Activated T-cell treated with anti-CD3 and anti-CD28 coated beads for 1 hour (primary cell): Measurements from ENCODE around the gene NCAM2.
A peak's percentile ranks its signal among the peaks of the same experiment; 100 is the strongest.

Source experiments
- DNase-seq: peaks from one replicate; pipeline ENCODE4 v3.0.0-alpha.2; 2020; ENCODE audit warnings: low read depth

NCAM2 gene

DNA sequence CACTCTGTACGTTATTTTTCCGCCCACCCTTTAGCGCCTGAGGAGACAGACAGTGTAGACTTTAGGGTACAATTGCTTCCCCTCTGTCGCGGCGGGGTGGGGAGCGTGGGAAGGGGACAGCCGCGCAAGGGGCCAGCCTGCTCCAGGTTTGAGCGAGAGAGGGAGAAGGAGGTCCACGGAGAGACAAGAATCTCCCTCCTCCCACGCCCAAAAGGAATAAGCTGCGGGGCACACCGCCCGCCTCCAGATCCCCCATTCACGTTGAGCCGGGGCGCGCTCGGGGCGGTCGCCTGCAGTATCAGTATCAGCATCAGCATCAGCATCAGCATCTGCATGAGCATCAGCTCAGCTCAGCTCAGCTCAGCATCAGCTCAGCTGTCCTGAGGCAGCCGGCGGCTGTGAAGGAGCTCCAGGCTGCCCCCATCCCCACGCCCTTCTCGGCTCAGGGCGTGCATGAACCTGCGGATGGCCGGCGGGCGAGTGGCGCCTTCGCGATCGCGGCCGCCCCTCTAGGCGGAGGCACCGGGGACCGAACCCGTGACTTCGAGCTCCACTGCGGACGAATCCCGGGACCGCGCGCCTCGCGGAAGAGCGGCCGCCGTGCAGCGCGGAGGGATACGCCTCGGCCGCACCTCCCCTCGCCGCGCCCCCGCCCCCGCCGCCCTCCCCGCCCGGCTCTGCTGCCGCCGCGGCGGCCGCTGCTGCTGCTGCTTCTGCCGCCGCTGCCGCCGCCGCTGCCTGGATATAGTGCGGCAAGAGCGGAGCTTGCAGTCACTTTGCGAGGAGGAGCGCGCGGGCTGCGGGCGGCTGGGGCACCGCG lies at the start of gene NCAM2:
NCAM2 (plus strand) TSS at position 774 of the 820 bp plus-strand sequence.
- DNase-seq: peak; percentile 37

- DNase-seq: no peak
Observed at GRCh38 chr21:20949884-20950283, 48.3 kb upstream of the NCAM2 start.

GRCh38 chr21:20965816-20966215 lies 32.4 kb upstream of the NCAM2 start:
- no peak for DNase-seq

- DNase-seq: no peak
Observed at GRCh38 chr21:20968391-20968790, 29.8 kb upstream of the NCAM2 start.

GRCh38 chr21:20970691-20971090 lies 27.5 kb upstream of the NCAM2 start:
- DNase-seq: no peak

DNA sequence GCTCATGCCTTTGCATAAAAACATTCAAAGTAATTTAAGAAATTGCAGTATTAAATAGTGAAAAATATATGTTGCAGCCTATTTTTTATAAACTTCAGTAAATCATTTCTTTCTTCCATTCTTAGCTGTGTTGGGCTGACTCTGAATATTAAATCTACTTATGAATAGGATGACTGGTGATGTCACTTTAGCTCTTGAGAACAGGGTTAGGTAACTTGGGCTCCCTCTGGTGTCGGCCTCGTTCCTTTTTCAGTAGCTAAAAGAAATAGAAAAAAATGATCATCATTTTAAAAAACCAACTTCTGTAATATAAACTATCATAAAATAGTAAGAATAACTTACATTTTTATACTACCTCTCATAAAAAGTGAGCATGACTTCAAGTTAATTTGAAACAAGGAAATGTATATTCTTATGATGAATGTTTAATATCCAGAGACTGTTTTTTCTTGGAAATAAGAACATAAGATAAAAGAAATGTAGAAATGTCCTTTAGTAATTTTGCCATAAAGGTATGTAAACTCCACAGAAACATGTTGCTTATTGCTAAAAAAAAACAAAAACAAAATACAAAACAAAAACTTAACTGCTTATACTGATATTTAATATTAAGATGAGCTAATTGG lies 26.8 kb upstream of the NCAM2 start:
- no peak for DNase-seq

GRCh38 chr21:20994790-20995189 lies 3.4 kb upstream of the NCAM2 start:
- no peak for DNase-seq

GRCh38 chr21:20996421-20997310 lies 1.5 kb upstream of the NCAM2 start:
- no peak for DNase-seq

DNA sequence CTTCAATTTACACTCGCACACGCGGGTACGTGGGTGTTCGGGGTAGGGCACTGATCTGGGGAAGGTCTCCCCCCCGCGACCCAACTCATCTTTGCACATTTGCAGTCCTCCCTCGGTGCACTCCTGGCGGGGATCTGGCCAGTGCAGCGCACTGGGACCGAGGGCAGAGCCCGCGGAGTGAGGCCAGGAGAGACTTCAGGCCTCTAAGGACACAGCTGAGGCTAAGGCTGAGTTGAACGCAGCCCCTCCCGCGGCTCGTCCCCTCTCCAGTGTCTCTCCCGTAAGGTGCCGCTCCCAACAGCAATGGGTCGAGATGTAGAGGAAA lies 936 bp upstream of the NCAM2 start:
- no peak for DNase-seq

GRCh38 chr21:20998456-20998789 lies 214 bp downstream of the NCAM2 start:
- no peak for DNase-seq

GRCh38 chr21:20998886-20999285 lies 677 bp downstream of the NCAM2 start:
- no peak for DNase-seq

- DNase-seq: no peak
Observed at GRCh38 chr21:20999659-21000058, 1.4 kb downstream of the NCAM2 start.

GRCh38 chr21:21000591-21001175 lies 2.5 kb downstream of the NCAM2 start:
- DNase-seq: no peak

DNA sequence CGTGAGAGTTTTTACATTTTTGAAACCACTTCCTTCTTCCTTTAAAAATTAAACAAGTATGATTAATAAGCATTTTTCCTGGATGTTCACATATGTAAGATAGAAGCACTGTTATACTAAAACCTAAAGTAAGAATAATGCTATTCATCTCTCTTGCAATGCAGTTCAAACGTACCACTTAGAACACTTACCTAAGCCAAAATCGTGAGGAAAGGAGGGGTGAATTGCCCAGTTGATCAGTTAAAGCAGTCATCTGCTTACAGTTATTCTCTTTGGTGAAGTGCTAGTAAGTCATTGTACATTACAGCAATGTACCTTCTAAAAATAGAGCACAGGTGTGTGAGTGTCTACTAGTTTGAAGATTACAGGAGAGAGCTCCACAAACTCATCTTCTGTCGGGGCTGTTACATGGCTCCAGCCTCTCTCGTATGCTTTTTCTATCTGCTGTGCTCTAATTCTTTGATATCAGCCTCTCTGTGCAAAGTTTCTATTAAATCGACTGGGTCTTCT lies 3.4 kb downstream of the NCAM2 start:
- DNase-seq: no peak

DNA sequence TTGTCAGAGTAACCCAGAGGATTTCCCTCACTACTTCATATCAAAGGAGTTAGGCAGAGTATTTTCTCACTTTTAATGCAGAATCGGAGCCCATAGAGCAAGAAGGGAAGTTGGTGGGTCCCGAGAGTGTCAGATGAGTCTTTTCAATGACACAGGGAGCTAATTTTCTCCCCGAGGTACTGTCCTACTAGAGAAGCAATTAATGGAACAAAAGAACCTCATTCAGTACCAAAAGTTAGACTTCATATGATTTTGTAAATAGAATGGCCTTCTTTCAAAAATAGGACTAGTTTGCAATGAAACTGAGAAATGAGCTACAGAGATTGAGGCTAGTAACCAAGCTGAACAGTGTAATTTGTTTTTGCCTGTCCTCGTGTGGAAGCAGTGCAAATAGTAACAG lies 3.9 kb downstream of the NCAM2 start:
- DNase-seq: no peak

DNA sequence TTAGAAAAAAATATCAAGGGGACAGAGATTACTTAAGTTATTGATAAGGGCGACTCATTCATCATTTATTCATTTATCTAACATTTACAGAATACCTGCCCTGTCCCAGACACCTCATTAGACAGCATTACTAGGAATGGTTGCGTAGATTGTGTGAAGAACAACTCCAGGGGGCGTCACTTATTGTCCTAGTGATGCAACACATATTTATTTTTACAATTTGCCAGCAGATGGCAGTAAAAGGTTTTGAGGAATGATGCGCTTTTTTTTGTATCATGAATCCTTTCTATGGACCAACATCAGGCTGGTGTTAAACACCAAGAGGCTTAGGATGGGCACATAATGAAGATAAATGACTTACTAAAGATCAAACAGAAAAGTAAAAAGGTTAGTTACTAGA lies 5.5 kb downstream of the NCAM2 start:
- DNase-seq: no peak

- no peak for DNase-seq
Observed at GRCh38 chr21:21007606-21008005, 9.4 kb downstream of the NCAM2 start.

DNA sequence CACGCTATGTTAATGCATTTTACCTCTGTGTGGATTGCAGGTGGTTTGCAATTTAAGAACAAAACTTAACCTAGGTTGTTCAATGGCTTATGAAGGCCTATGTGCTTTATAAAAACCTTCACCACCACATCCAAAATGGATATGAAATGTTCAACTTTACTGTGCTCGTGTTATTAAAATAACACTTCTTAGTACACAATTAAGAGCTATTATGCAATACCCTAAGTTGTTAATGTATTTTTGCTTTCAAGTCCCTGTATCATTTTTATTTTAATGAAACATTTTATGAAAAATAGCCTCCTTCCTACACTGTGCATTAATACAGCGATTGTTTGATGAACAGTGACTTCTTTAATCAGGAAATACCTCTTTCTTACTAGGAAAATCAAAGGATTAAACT lies 12.0 kb downstream of the NCAM2 start:
- DNase-seq: no peak

GRCh38 chr21:21010698-21011097 lies 12.5 kb downstream of the NCAM2 start:
- no peak for DNase-seq

DNA sequence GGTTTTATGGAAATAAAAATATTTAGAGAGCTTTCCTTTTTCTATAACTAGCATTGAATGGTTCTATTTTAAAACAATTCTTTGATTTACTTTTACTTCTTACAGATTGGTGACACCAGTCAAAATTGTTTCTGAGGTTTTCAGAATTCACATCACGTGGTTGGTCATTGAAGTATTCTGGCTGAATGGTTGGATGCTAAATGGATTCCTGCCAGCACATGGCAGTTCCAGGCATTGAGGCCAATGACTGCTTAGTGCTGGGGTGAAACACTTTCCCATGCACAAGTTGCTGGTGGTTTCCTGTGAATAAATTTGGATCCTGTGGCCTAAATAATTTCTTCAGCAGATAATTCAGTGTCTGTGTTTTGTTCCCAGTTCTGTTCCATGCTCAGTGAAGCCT lies 20.6 kb downstream of the NCAM2 start:
- no peak for DNase-seq

DNA sequence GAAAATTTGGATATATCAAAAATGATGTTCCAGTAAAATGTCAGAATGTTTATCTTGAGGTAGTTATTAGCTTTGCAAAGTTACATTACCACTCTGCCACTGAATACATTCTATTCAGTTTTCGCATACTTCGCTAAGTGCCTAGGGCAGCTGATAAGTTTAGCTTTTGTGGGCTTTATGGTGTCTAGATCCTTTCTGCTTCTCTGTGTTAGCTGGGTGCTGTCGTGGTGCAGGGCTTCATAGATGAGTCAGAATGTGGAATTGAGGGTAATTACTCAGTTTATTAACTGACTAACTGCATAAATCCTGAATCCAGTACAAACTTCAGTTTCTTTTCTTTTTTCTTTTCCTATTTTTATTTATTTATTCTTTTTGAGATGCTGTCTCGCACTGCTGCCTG lies 21.5 kb downstream of the NCAM2 start:
- no peak for DNase-seq

DNA sequence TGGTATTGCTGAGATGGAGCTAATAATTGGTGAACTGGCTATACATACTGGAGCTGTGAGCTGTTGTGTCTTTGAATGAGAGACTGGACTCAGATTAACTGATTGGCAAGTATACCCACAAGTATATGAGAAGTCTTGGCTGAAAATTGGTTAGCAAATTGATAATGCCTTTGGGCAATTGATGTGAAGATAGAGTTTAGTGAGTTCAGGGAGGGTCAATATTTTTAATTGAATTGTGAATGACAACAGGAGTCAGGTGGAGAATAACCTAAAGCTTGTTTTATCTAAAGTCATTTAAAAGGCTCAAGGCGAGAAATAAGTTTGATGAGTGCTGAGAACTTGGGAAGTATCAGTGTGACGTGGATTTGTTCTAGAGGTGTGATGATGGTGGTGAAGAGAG lies 27.5 kb downstream of the NCAM2 start:
- no peak for DNase-seq
